ENCODE measurements around the gene NOVA2.

The NOVA2 gene

GRCh38 chr19:45889210-45889885, 84.3 kb downstream of the NOVA2 start:
- DNase-seq: no peak

GRCh38 chr19:45887200-45887710, 86.4 kb downstream of the NOVA2 start:
- no peak for DNase-seq

GRCh38 chr19:45886427-45887199, 87.1 kb downstream of the NOVA2 start:
- peak; percentile 93 for DNase-seq

GRCh38 chr19:45885556-45886426, 87.9 kb downstream of the NOVA2 start, which contains the start of gene IRF2BP1:
TSS of gene IRF2BP1 (minus strand) at chr19:45886141. CDS start at chr19:45885774, 367 bp downstream.
- peak; percentile 83 for DNase-seq

GRCh38 chr19:45884682-45885555, 88.7 kb downstream of the NOVA2 start:
- no peak for DNase-seq

- no peak for DNase-seq
Observed at GRCh38 chr19:45883881-45884681, 89.6 kb downstream of the NOVA2 start.
